ENCODE results near the gene C19orf44.
"Not testable (repeated sequence)": the region's sequence is repeated elsewhere in the genome, so short reads cannot be mapped to it uniquely, and the experiment has no call there.

C19orf44 gene

GRCh38 chr19:16495982-16496612, at the start of gene C19orf44, which contains the start of gene CALR3:
TSS of gene C19orf44 (plus strand) at chr19:16496394. CDS start at chr19:16500793, 4,399 bp downstream.
TSS of gene CALR3 (minus strand) at chr19:16496167. CDS start at chr19:16496129, 38 bp downstream.
- DNase-seq: peak; percentile 97 to 100 (median 99)
- intact Hi-C loops (cut with DNase I): loop anchor here (5.0 kb wide), 1 partner anchor 46 kb away; the partner anchor contains the start of gene CHERP

GRCh38 chr19:16446724-16447368, 49.3 kb upstream of the C19orf44 start:
- DNase-seq: peak in 3 of 10 donors; percentile 30 to 89 (median 84)
- intact Hi-C loops (cut with DNase I): no loop called here

- intact Hi-C loops (cut with DNase I); DNase-seq: not testable (repeated sequence)
Measured at GRCh38 chr19:16448872-16449271, 47.3 kb upstream of the C19orf44 start.

GRCh38 chr19:16449330-16449961, 46.7 kb upstream of the C19orf44 start:
- intact Hi-C loops (cut with DNase I): no loop called here
- DNase-seq: no peak

- DNase-seq: no peak
- intact Hi-C loops (cut with DNase I): no loop called here
Measured at GRCh38 chr19:16452325-16452724, 43.9 kb upstream of the C19orf44 start.

- intact Hi-C loops (cut with DNase I): no loop called here
- DNase-seq: peak in 1 of 10 donors; percentile 31
Measured at GRCh38 chr19:16454351-16454918, 41.8 kb upstream of the C19orf44 start.

GRCh38 chr19:16455489-16455888, 40.7 kb upstream of the C19orf44 start:
- no peak for DNase-seq
- intact Hi-C loops (cut with DNase I): no loop called here

- DNase-seq: no peak
- intact Hi-C loops (cut with DNase I): no loop called here
Measured at GRCh38 chr19:16456652-16457194, 39.5 kb upstream of the C19orf44 start.

GRCh38 chr19:16457195-16457953, 38.8 kb upstream of the C19orf44 start:
- intact Hi-C loops (cut with DNase I): no loop called here
- peak in 6 of 10 donors; percentile 38 to 89 (median 63) for DNase-seq

GRCh38 chr19:16457954-16458331, 38.3 kb upstream of the C19orf44 start:
- no peak for DNase-seq
- intact Hi-C loops (cut with DNase I): no loop called here

- intact Hi-C loops (cut with DNase I): no loop called here
- DNase-seq: no peak
Measured at GRCh38 chr19:16458391-16459341, 37.5 kb upstream of the C19orf44 start.

GRCh38 chr19:16459680-16460079, 36.5 kb upstream of the C19orf44 start:
- intact Hi-C loops (cut with DNase I): no loop called here
- no peak for DNase-seq

- intact Hi-C loops (cut with DNase I): no loop called here
- peak in 4 of 10 donors; percentile 32 to 81 (median 36) for DNase-seq
Measured at GRCh38 chr19:16460454-16460853, 35.7 kb upstream of the C19orf44 start.

GRCh38 chr19:16461630-16462051, 34.6 kb upstream of the C19orf44 start:
- peak in 3 of 10 donors; percentile 24 to 74 (median 26) for DNase-seq
- intact Hi-C loops (cut with DNase I): no loop called here

GRCh38 chr19:16462757-16463250, 33.4 kb upstream of the C19orf44 start:
- peak in 3 of 10 donors; percentile 28 to 78 (median 36) for DNase-seq
- intact Hi-C loops (cut with DNase I): no loop called here

- intact Hi-C loops (cut with DNase I): no loop called here
- DNase-seq: no peak
Measured at GRCh38 chr19:16463341-16463990, 32.7 kb upstream of the C19orf44 start.

GRCh38 chr19:16463991-16464575, 32.1 kb upstream of the C19orf44 start:
- no peak for DNase-seq
- intact Hi-C loops (cut with DNase I): no loop called here

GRCh38 chr19:16465239-16465638, 31.0 kb upstream of the C19orf44 start:
- DNase-seq: peak in 1 of 10 donors; percentile 20
- intact Hi-C loops (cut with DNase I): no loop called here

Data from posterior cingulate gyrus (tissue), 11 donors.